PC-3 (cell line): ENCODE results near the gene ZNF280D. TPM values are rescaled to one million over a fixed set of nuclear protein-coding genes. Genes with fewer than 3 reads are reported as not detected.

Experiments
- ATAC-seq: fragments of 200-7000 bp; cut with Tn5 transposase; 2 replicates; pipeline ENCODE4 v1.9.1; 2020; ENCODE audit warnings: mild to moderate bottlenecking, moderate library complexity
- BruUV-seq: library from RNA; stranded (reverse); fragments of 400-500 nt; replicated peaks from 2 replicates; lab custom pipeline; 2021; lab: Mats Ljungman, UMichigan
- CTCF ChIA-PET: fragments of 300-600 bp; sonication (Branson Sonifier 250); formaldehyde crosslinking; loops from one replicate; lab custom pipeline; 2022; ENCODE audit warnings: antibody characterized with exemption; lab: Charles Lee
- POLR2A ChIA-PET: fragments of 300-600 bp; sonication (Branson Sonifier 250); formaldehyde crosslinking; loops from one replicate; lab custom pipeline; 2022; ENCODE audit warnings: antibody characterized with exemption; ENCODE audit not compliant: unreplicated experiment; lab: Charles Lee
- DNase-seq: peaks from one replicate; pipeline ENCODE4 v3.0.0-alpha.2; 2015
- H2AFZ ChIP-seq: fragments of 300-600 bp; sonication (generic); 2 replicates; pipeline ENCODE4 v1.6.0; 2016; ENCODE audit warnings: antibody characterized with exemption, low read length
- H3F3A ChIP-seq: fragments of 300-600 bp; sonication (generic); one replicate; pipeline ENCODE4 v1.6.0; 2017; ENCODE audit warnings: antibody characterized with exemption, low read length, control low read depth, mild to moderate bottlenecking; ENCODE audit not compliant: unreplicated experiment
- H3K27ac ChIP-seq: fragments of 300-600 bp; sonication (generic); 2 replicates; pipeline ENCODE4 v1.5.1; 2016; ENCODE audit warnings: mild to moderate bottlenecking, low read length
- H3K27me3 ChIP-seq: fragments of 300-600 bp; sonication (generic); 2 replicates; pipeline ENCODE4 v1.6.1; 2016; ENCODE audit warnings: low read length, mixed read lengths
- H3K36me3 ChIP-seq: fragments of 300-600 bp; sonication (generic); 2 replicates; pipeline ENCODE4 v1.6.1; 2016; ENCODE audit warnings: low read depth, mixed run types, low read length, mixed read lengths
- H3K4me1 ChIP-seq: fragments of 300-600 bp; sonication (generic); 2 replicates; pipeline ENCODE4 v1.5.1; 2016; ENCODE audit warnings: low read length; ENCODE audit not compliant: insufficient read depth
- H3K4me2 ChIP-seq: fragments of 300-600 bp; sonication (generic); 2 replicates; pipeline ENCODE4 v1.6.0; 2016; ENCODE audit warnings: low read length
- H3K4me3 ChIP-seq: fragments of 300-600 bp; sonication (generic); 2 replicates; pipeline ENCODE4 v1.5.1; 2016; ENCODE audit warnings: mild to moderate bottlenecking, low read length, mixed read lengths
- H3K79me2 ChIP-seq: fragments of 300-600 bp; sonication (generic); 2 replicates; pipeline ENCODE4 v1.6.1; 2017; ENCODE audit warnings: low read length, mixed read lengths
- H3K9ac ChIP-seq: fragments of 300-600 bp; sonication (generic); 2 replicates; pipeline ENCODE4 v1.6.0; 2016; ENCODE audit warnings: mild to moderate bottlenecking, low read length
- H3K9me2 ChIP-seq: fragments of 300-600 bp; sonication (generic); replicated peaks from 2 replicates; pipeline ENCODE4 v1.6.1; 2016; ENCODE audit warnings: mixed run types, low read length, mixed read lengths
- H3K9me3 ChIP-seq: fragments of 300-600 bp; sonication (generic); 2 replicates; pipeline ENCODE4 v1.6.1; 2016; ENCODE audit warnings: low read length, mixed read lengths
- H4K20me1 ChIP-seq: fragments of 300-600 bp; sonication (generic); 2 replicates; pipeline ENCODE4 v1.6.1; 2016; ENCODE audit warnings: low read length, mixed read lengths
- EZH2 ChIP-seq: fragments of 300-600 bp; sonication (generic); IDR thresholded peaks from one replicate; pipeline ENCODE4 v1.6.1; 2017; ENCODE audit warnings: antibody characterized with exemption, mild to moderate bottlenecking, low read length; ENCODE audit not compliant: unreplicated experiment
- EZH2phosphoT487 ChIP-seq: fragments of 300-600 bp; sonication (generic); IDR thresholded peaks from 2 replicates; pipeline ENCODE4 v1.6.1; 2018; ENCODE audit warnings: mild to moderate bottlenecking, antibody characterized with exemption, low read length, borderline replicate concordance
- intact Hi-C: fragments of 100-400 bp; cut with micrococcal nuclease; formaldehyde crosslinking; loops from 2 replicates; pipeline ENCODE4 v1.9.0; 2023
- total RNA-seq: library from RNA; depleted of rRNA; stranded (reverse); fragments of >200 nt; gene quantifications from 2 replicates; pipeline ENCODE4 v1.2.3, GENCODE V29; 2014
- TF ChIP-seq, protein P1 (sequence below): fragments of 300-600 bp; sonication (generic); conservative IDR thresholded peaks from 2 replicates; pipeline ENCODE4 v1.5.1; 2017; ENCODE audit warnings: antibody characterized with exemption, low read depth, mild to moderate bottlenecking, low read length

ZNF280D gene
- total RNA-seq, 1 experiment from 2014 or later, result 7.4 TPM

DNA sequence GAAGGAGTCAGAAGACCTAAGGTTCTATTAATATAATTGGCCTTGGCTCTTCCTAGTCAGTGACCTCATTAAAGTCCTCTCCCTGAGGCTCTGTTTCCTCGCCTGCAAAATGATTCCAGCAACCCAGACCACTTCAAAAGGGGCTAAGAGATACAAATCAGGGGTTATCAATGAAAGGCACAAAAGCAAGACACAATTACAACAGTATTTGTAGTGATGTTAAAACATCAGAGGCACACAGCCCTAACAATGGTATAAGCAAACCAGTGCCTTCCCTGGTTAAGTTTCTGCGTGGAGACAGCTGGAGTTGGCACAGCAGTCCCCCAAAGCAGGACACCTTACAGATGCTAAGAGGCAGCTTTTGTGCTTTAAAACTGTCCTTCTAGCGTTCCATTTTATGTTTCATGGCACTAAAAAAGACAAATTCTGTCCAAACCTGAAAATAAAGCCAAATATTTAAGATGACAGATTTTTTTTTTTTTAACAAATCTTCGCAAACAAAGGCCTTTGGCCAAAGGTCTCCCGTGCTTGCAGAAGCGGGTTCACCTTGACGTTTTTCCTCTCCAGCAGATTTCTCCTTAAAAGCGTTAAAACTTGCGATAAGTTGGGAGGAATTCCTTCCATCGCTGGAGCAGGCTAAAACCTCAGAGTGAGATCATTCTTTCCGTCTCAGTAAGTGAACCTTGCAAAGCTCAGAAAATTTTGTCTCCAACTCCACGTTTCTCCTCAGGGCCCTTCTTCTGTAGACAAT, 999 bp downstream of the ZNF280D start:
- Histone ChIP-seq H2AFZ (peak overlapping the region; percentile 90), H3K4me1 (peaks cover 22% of the 10 kb centered on the region), H3K27me3 (no peaks in the 10 kb centered on the region), H3K27ac (peak overlapping the region; percentile 65), H3K36me3 (no peaks in the 10 kb centered on the region), H3K9me2 (no peaks in the 10 kb centered on the region), H3K4me3 (peak overlapping the region; percentile 95), H3K9me3 (0 out of 2 replicates have a peak, but pooled peaks cover 3% of the 10 kb centered on the region), H4K20me1 (no peaks in the 10 kb centered on the region), H3K79me2 (peaks cover 54% of the 10 kb centered on the region), H3K9ac (peak overlapping the region; percentile 95), H3K4me2 (peak overlapping the region; percentile 99), H3F3A (no peaks in the 10 kb centered on the region)
- TF ChIP-seq EZH2phosphoT487 (no peak), EZH2 (no peak)
- TF ChIP-seq, protein P1, sequence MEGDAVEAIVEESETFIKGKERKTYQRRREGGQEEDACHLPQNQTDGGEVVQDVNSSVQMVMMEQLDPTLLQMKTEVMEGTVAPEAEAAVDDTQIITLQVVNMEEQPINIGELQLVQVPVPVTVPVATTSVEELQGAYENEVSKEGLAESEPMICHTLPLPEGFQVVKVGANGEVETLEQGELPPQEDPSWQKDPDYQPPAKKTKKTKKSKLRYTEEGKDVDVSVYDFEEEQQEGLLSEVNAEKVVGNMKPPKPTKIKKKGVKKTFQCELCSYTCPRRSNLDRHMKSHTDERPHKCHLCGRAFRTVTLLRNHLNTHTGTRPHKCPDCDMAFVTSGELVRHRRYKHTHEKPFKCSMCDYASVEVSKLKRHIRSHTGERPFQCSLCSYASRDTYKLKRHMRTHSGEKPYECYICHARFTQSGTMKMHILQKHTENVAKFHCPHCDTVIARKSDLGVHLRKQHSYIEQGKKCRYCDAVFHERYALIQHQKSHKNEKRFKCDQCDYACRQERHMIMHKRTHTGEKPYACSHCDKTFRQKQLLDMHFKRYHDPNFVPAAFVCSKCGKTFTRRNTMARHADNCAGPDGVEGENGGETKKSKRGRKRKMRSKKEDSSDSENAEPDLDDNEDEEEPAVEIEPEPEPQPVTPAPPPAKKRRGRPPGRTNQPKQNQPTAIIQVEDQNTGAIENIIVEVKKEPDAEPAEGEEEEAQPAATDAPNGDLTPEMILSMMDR, result no peak
- no peak for DNase-seq
- intact Hi-C loops, result loop anchor here (2.0 to 10.0 kb wide), 3 partner anchors 75 to 236 kb away; partner anchors contain the start of gene TCF12
- ChIA-PET POLR2A (no interaction called here), CTCF (no interaction called here)
- peak; percentile 23 for ATAC-seq
- BruUV-seq, result TSS peak; percentile 52

GRCh38 chr15:56731548-56731947, 1.8 kb downstream of the ZNF280D start:
- Histone ChIP-seq H3K9me3 (0 out of 2 replicates have a peak, but pooled peaks cover 3% of the 10 kb centered on the region), H3K79me2 (peaks cover 54% of the 10 kb centered on the region), H4K20me1 (no peaks in the 10 kb centered on the region), H3K36me3 (no peaks in the 10 kb centered on the region), H3K27me3 (no peaks in the 10 kb centered on the region), H3K9me2 (no peaks in the 10 kb centered on the region), H3K9ac (peak overlapping the region; percentile 95; the same call in 1 of the 2 replicates), H3K4me2 (peak overlapping the region; percentile 99), H3F3A (no peaks in the 10 kb centered on the region), H3K27ac (no peak overlapping the region), H3K4me3 (peak overlapping the region; percentile 95), H3K4me1 (peaks cover 22% of the 10 kb centered on the region), H2AFZ (no peak overlapping the region)
- BruUV-seq, result no TSS peak
- no peak for DNase-seq
- ChIA-PET CTCF (no interaction called here), POLR2A (no interaction called here)
- intact Hi-C loops, result loop anchor here (5.0 to 10.0 kb wide), 2 partner anchors 76 to 183 kb away; partner anchors contain the start of gene TCF12
- TF ChIP-seq EZH2 (no peak), EZH2phosphoT487 (no peak)
- TF ChIP-seq, protein P1, result no peak
- no peak for ATAC-seq

DNA sequence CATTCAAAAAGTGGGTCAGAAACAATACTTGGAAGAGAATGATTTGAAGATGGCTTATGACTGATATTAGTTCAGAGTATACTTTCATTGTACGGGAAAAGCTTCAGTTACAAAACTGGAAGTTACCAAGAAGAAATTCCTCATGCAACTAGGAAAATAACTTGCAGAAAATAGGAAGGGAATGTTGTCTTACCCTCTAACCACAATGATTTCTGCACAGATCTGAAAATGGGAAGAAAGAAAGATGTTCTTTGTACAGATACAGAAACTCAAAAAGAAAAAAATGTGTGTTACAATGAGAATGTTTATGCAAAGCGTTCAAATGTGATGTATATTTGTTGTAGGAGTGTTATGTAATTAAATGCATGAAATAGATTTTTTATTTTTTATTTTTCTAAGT, 3.7 kb downstream of the ZNF280D start:
- no peak overlapping the region for H3K27ac ChIP-seq
- TF ChIP-seq EZH2, result no peak
- TF ChIP-seq, protein P1, result no peak
- no peak for TF ChIP-seq EZH2phosphoT487
- no peaks in the 10 kb centered on the region for H3F3A ChIP-seq
- no peak for ATAC-seq
- H3K27me3 ChIP-seq, result no peaks in the 10 kb centered on the region
- H3K4me2 ChIP-seq, result no peak overlapping the region
- no peaks in the 10 kb centered on the region for H3K9me2 ChIP-seq
- no peak for DNase-seq
- BruUV-seq, result no TSS peak
- peaks cover 22% of the 10 kb centered on the region for H3K4me1 ChIP-seq
- CTCF ChIA-PET, result no interaction called here
- POLR2A ChIA-PET, result no interaction called here
- H4K20me1 ChIP-seq, result no peaks in the 10 kb centered on the region
- no peak overlapping the region for H2AFZ ChIP-seq
- H3K36me3 ChIP-seq, result no peaks in the 10 kb centered on the region
- no peak overlapping the region for H3K4me3 ChIP-seq
- H3K79me2 ChIP-seq, result peaks cover 54% of the 10 kb centered on the region
- H3K9ac ChIP-seq, result no peak overlapping the region
- intact Hi-C loops, result no loop called here
- 0 out of 2 replicates have a peak, but pooled peaks cover 3% of the 10 kb centered on the region for H3K9me3 ChIP-seq
